H1 (cell line): ENCODE results near the gene AK8.

ENCODE experiments used
- CBX8 ChIP-seq: fragments of 300-800, 300-1000 bp; sonication (generic); IDR thresholded peaks from 2 replicates; pipeline ENCODE4 v1.7.1; 2016; ENCODE audit warnings: low read depth, low read length, borderline replicate concordance
- CEBPB ChIP-seq: IDR thresholded peaks from 2 replicates; pipeline ENCODE4 v1.6.1; 2012; ENCODE audit warnings: low read depth, low read length
- CHD1 ChIP-seq: IDR thresholded peaks from 2 replicates; pipeline ENCODE4 v1.6.1; 2012; ENCODE audit warnings: low read depth, low read length, improper control_type of control experiment
- CTCF ChIP-seq, 3 experiments: IDR thresholded peaks; 1 replicate in 2 of 3; 2 replicates in 1 of 3; pipeline versions ENCODE4 v1.5.1 to v1.6.1; 2011; ENCODE audit warnings: low read length in 3 of 3, mild to moderate bottlenecking in 3 of 3, inconsistent platforms in 2 of 3, low read depth in 1 of 3, moderate library complexity in 1 of 3; ENCODE audit not compliant: insufficient read depth in 1 of 3; ENCODE audit errors: control extremely low read depth in 1 of 3
- EP300 ChIP-seq, 2 experiments: IDR thresholded peaks; 1 replicate in 1 of 2; 2 replicates in 1 of 2; pipeline ENCODE4 v1.6.1; 2011 to 2012; ENCODE audit warnings: low read depth in 2 of 2, low read length in 2 of 2, mild to moderate bottlenecking in 2 of 2, borderline replicate concordance in 1 of 2, inconsistent platforms in 1 of 2, moderate library complexity in 1 of 2
- EZH2 ChIP-seq: fragments of 200-600 bp; sonication (generic); IDR thresholded peaks from 2 replicates; pipeline ENCODE4 v1.7.1; 2012; ENCODE audit warnings: low read depth, mild to moderate bottlenecking, moderate library complexity, low read length, inconsistent platforms; ENCODE audit not compliant: severe bottlenecking
- POLR2A ChIP-seq, 2 experiments: IDR thresholded peaks; 1 replicate in 1 of 2; 2 replicates in 1 of 2; pipeline ENCODE4 v1.6.1; 2011; ENCODE audit warnings: low read depth in 2 of 2, low read length in 2 of 2, mild to moderate bottlenecking in 2 of 2; ENCODE audit errors: control extremely low read depth in 1 of 2
- RAD21 ChIP-seq, 2 experiments: IDR thresholded peaks in 1 of 2; conservative IDR thresholded peaks in 1 of 2; 2 replicates each; pipeline ENCODE4 v1.6.1; 2011; ENCODE audit warnings: low read depth in 2 of 2, low read length in 2 of 2, improper control_type of control experiment in 1 of 2, inconsistent platforms in 1 of 2, mild to moderate bottlenecking in 1 of 2, moderate library complexity in 1 of 2
- SIN3A ChIP-seq, 2 experiments: IDR thresholded peaks in 1 of 2; conservative IDR thresholded peaks in 1 of 2; 2 replicates each; pipeline ENCODE4 v1.6.1; 2011 to 2012; ENCODE audit warnings: low read length in 2 of 2, improper control_type of control experiment in 1 of 2, low read depth in 1 of 2, mild to moderate bottlenecking in 1 of 2
- SIX5 ChIP-seq: IDR thresholded peaks from 2 replicates; pipeline ENCODE4 v1.6.1; 2011; ENCODE audit warnings: mild to moderate bottlenecking, low read depth, low read length
- SP1 ChIP-seq: IDR thresholded peaks from 2 replicates; pipeline ENCODE4 v1.6.1; 2011; ENCODE audit warnings: low read depth, low read length
- SP2 ChIP-seq: IDR thresholded peaks from 2 replicates; pipeline ENCODE4 v1.6.1; 2012; ENCODE audit warnings: mild to moderate bottlenecking, low read length, inconsistent platforms

DNA sequence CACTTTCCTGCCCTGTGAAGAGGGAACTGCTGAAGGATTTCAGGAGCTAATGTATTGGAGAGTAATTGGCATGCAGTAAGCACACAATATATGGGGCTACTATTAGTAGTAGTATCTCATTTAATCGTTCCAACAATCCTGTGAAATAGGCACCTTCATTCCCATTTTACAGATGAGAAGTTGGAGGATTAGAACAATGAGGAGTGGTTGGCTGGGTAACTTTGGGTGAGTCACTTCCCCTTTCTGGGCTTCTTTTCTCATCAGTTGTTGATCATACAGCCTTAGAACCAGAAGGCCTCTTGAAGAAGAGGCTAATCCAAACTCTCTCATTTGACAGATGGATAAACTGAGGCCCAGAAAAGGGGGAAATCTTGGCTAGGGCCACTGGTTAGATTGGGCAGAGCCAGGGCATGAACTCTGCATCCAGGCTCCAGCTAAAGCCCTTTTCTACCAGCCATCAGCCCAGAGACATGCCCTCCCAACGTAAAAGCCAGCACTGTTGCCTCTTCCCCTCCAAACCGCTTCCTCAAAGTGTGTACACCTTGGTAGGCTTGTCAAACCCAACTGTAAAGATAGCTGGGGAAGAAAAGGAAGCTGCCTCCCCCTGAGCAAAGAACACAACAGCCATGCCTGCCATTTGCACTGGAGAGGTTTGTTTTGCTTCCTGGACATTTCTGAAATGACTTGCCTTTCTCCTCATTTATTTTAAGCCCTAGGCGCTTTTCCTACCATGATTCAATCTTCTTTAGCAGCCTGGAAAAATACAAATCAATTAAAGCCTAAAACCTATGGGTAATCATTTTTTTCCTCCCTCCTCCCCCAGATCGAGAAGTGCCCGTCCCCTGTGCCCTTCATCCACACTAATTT, 1.6 kb upstream of the AK8 start:
- TF ChIP-seq CTCF (IDR thresholded peaks at IDR 0.05; ENCODE audit: control extremely low read depth in 1 of 3, insufficient read depth in 1 of 3, low read depth in 1 of 3, low read length in 3 of 3) (no peak), CHD1 (no peak), EZH2 (no peak), EP300 (IDR thresholded peaks at IDR 0.05; ENCODE audit: borderline replicate concordance in 1 of 2, low read depth in 2 of 2, low read length in 2 of 2) (no peak), RAD21 (IDR thresholded peaks at IDR 0.05 in 1 of 2, conservative IDR thresholded peaks at IDR 0.05 in 1 of 2; ENCODE audit: low read depth in 2 of 2, low read length in 2 of 2) (no peak), CEBPB (no peak), SP1 (no peak), CBX8 (no peak), SIN3A (conservative IDR thresholded peaks at IDR 0.05 in 1 of 2, IDR thresholded peaks at IDR 0.05 in 1 of 2; ENCODE audit: low read depth in 1 of 2, low read length in 2 of 2) (no peak), POLR2A (IDR thresholded peaks at IDR 0.05; ENCODE audit: control extremely low read depth in 1 of 2, low read depth in 2 of 2, low read length in 2 of 2) (no peak), SP2 (no peak), SIX5 (no peak)
